Measurements from ENCODE around the gene MSH3.

The MSH3 gene

GRCh38 chr5:80759866-80760577 lies 105.6 kb downstream of the MSH3 start:
- TF ChIP-seq CTCF (IDR thresholded peaks at IDR 0.05) = no peak

GRCh38 chr5:80760680-80761079 lies 106.2 kb downstream of the MSH3 start:
- TF ChIP-seq CTCF (IDR thresholded peaks at IDR 0.05) = no peak

DNA sequence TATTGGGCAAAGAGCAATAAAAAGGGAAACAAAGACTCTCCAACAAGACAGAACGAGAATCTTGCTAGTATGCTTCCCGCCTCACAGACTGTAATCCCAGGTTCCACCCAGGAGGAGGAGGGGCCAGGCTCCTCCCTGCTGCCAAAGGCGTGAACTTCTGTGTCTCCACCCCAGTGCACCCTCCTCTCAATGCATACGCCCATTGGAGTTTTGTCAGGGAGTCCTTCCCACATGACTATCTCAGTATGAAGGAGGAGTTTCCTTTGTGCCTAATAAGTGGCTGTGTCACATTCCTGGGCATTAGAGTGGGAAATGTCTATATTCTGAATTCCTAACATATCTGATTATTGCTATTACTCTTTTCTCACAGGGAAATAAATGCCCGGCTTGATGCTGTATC lies 106.7 kb downstream of the MSH3 start:
- no peak for TF ChIP-seq CTCF (IDR thresholded peaks at IDR 0.05)

GRCh38 chr5:80761966-80762365 lies 107.5 kb downstream of the MSH3 start:
- no peak for TF ChIP-seq CTCF (IDR thresholded peaks at IDR 0.05)

DNA sequence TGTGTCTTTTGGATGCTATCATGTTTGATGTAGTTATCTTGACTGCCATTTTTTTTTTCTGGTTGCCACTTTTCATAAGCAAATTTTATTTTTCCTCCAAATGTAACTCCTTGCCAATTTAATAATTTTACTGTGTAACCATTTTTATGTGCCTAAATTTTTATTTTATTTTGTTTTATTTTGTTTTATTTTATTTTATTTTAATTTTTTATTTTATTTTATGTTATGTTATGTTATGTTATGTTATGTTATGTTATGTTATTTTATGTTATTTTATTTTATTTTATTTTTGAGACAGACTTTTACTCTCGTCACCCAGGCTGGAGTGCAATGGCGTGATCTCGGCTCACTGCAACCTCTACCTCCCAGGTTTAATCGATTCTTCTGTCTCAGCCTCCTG lies 108.1 kb downstream of the MSH3 start:
- TF ChIP-seq CTCF (IDR thresholded peaks at IDR 0.05) = no peak

DNA sequence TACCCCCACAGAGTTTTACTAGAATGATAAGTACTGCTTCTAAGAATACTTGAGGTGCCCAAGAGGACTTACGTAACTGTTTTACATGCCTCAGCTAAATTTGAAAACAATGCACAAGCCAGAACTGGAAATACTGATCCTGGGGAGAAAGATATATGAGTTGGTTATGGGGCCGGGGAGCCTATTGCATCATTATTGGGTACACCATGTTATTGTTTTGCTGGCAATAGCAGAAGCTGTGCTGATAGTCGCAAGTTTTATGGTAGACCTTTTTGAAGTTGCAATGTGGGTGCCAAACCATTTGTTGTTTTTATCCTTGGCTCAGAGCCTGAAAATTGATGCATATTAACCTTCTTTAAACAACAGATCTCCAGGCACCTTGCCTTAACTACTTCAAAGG lies 108.8 kb downstream of the MSH3 start:
- TF ChIP-seq CTCF (IDR thresholded peaks at IDR 0.05) = no peak

- no peak for TF ChIP-seq CTCF (IDR thresholded peaks at IDR 0.05)
Observed at GRCh38 chr5:80763873-80764647, 109.6 kb downstream of the MSH3 start.

Data from LNCAP (cell line).